ENCODE data around the gene GNAQ. TPM values are rescaled to one million over a fixed set of nuclear protein-coding genes. Genes with fewer than 3 reads are reported as not detected.

The GNAQ gene
- total RNA-seq, 1 experiment from 2014 or later: 48.6 TPM

GRCh38 chr9:77989458-77989857 is 42.2 kb downstream of the GNAQ start:
- Histone ChIP-seq H2AK5ac (ENCODE audit: insufficient read length, low read length) (no peak overlapping the region), H3K23ac (ENCODE audit: insufficient read length, low read depth, low read length) (no peak overlapping the region), H3K56ac (ENCODE audit: insufficient read length, low read depth, low read length) (no peak overlapping the region), H3K4me2 (ENCODE audit: insufficient read depth, insufficient read length, low read length) (no peak overlapping the region), H4K20me1 (ENCODE audit: control insufficient read depth, insufficient read depth, insufficient read length) (no peaks in the 10 kb centered on the region), H2BK15ac (ENCODE audit: low read depth, low read length) (no peak overlapping the region), H3K18ac (ENCODE audit: insufficient read length, low read depth, low read length) (no peak overlapping the region), H3K9ac (ENCODE audit: extremely low read depth, insufficient read length, low read length) (no peak overlapping the region), H4K5ac (ENCODE audit: insufficient read length, low read depth, low read length) (no peak overlapping the region), H3K27ac (ENCODE audit: insufficient read length, low read depth, low read length) (no peak overlapping the region), H3K4me1 (ENCODE audit: insufficient read depth, low read length) (no peaks in the 10 kb centered on the region), H3K4ac (ENCODE audit: low read depth, low read length) (no peak overlapping the region), H3K27me3 (ENCODE audit: insufficient read depth, low read length) (no peaks in the 10 kb centered on the region), H3K9me3 (ENCODE audit: control insufficient read depth, low read depth, low read length) (no peaks in the 10 kb centered on the region), H3K14ac (ENCODE audit: insufficient read depth, low read length) (no peak overlapping the region), H2BK5ac (ENCODE audit: insufficient read length, low read length) (no peak overlapping the region), H4K91ac (ENCODE audit: insufficient read length, low read depth, low read length) (no peak overlapping the region), H2BK120ac (ENCODE audit: low read depth, low read length, poor library complexity, severe bottlenecking) (no peak overlapping the region), H3K23me2 (ENCODE audit: insufficient read length, low read depth, low read length, poor library complexity, severe bottlenecking) (no peaks in the 10 kb centered on the region), H2AFZ (ENCODE audit: low read length) (no peak overlapping the region), H2BK20ac (ENCODE audit: low read depth, low read length, poor library complexity, severe bottlenecking) (no peak overlapping the region), H3K79me2 (ENCODE audit: insufficient read depth, low read length) (no peaks in the 10 kb centered on the region; the same call in 1 of the 2 replicates), H4K8ac (replicated peaks; ENCODE audit: insufficient read length, low read depth, low read length) (no peak overlapping the region), H3K79me1 (ENCODE audit: insufficient read depth, low read depth, low read length, poor library complexity, severe bottlenecking) (peaks cover 3% of the 10 kb centered on the region), H2BK12ac (ENCODE audit: insufficient read length, low read depth, low read length) (no peak overlapping the region), H3T11ph (ENCODE audit: low read length) (no peak overlapping the region)
- Mint-ChIP-seq H3K36me3 (ENCODE audit: insufficient read depth in 1 of 3, low read depth in 3 of 3) (peaks cover 6 to 8% (median 8%) of the 10 kb centered on the region in 3 experiments), H3K4me3 (no peak overlapping the region), H3K27ac (no peak overlapping the region), H3K9me3 (peaks cover 0 to 3% of the 10 kb centered on the region in 2 experiments; a peak in 1 of 5 replicates), H3K4me1 (peaks cover 8% of the 10 kb centered on the region in 2 experiments), H3K27me3 (ENCODE audit: low read depth) (no peaks in the 10 kb centered on the region)
- no peak for DNase-seq
- no peak for TF ChIP-seq CTCF (conservative IDR thresholded peaks at IDR 0.05)
- WGBS (ENCODE audit: extremely low coverage, insufficient read length, low lambda C conversion rate): no CpG with 5 or more reads among the region's 2 CpGs
